Gastrocnemius medialis (tissue), 4 donors: ENCODE data around the gene CTRB1.

Experiments used
- CTCF ChIP-seq, 5 experiments: fragments of 450-650 bp in 3 of 5; fragments of 200-600 bp in 2 of 5; sonication (generic) in 2 of 5; IDR thresholded peaks in 4 of 5; conservative IDR thresholded peaks in 1 of 5; 1 replicate in 4 of 5; 2 replicates in 1 of 5; pipeline ENCODE4 v1.5.1; 2016 to 2019; ENCODE audit warnings: antibody characterized with exemption in 5 of 5, mild to moderate bottlenecking in 3 of 5, moderate library complexity in 3 of 5
- POLR2A ChIP-seq, 2 donors: fragments of 450-650 bp; IDR thresholded peaks; one replicate each; pipeline ENCODE4 v1.6.1; 2017; ENCODE audit warnings: antibody characterized with exemption in 2 of 2, mild to moderate bottlenecking in 2 of 2, moderate library complexity in 2 of 2

GRCh38 chr16:75193730-75194444 lies 24.9 kb upstream of the CTRB1 start:
- no peak for TF ChIP-seq CTCF (IDR thresholded peaks at IDR 0.05 in 4 of 5, conservative IDR thresholded peaks at IDR 0.05 in 1 of 5)
- TF ChIP-seq POLR2A (IDR thresholded peaks at IDR 0.05), result no peak
